Mucosa of rectum (tissue), 2 donors: Measurements from ENCODE around the gene OR5D13.

ENCODE experiments used
- H3K27ac ChIP-seq, 2 donors: one replicate each; pipeline ENCODE4 v1.7.0; 2013; ENCODE audit warnings: inconsistent platforms in 2 of 2, low read depth in 2 of 2, low read length in 2 of 2
- H3K27me3 ChIP-seq, 2 donors: one replicate each; pipeline ENCODE4 v1.7.0; 2013; ENCODE audit warnings: low read length in 2 of 2; ENCODE audit not compliant: control insufficient read depth in 2 of 2, insufficient read depth in 2 of 2
- H3K36me3 ChIP-seq, 2 donors: one replicate each; pipeline ENCODE4 v1.7.0; 2013; ENCODE audit warnings: low read length in 2 of 2; ENCODE audit not compliant: control insufficient read depth in 2 of 2, insufficient read depth in 2 of 2
- H3K4me1 ChIP-seq, 2 donors: one replicate each; pipeline ENCODE4 v1.7.0; 2013; ENCODE audit warnings: low read length in 2 of 2, mild to moderate bottlenecking in 1 of 2; ENCODE audit not compliant: control insufficient read depth in 2 of 2, insufficient read depth in 2 of 2
- H3K4me3 ChIP-seq, 2 donors: one replicate each; pipeline ENCODE4 v1.7.0; 2013; ENCODE audit warnings: low read length in 2 of 2
- H3K9ac ChIP-seq, 2 donors: one replicate each; pipeline ENCODE4 v1.7.0; 2013; ENCODE audit warnings: low read length in 2 of 2, low read depth in 1 of 2, mild to moderate bottlenecking in 1 of 2
- H3K9me3 ChIP-seq, 2 donors: one replicate each; pipeline ENCODE4 v1.7.0; 2013; ENCODE audit warnings: low read length in 2 of 2; ENCODE audit not compliant: control insufficient read depth in 2 of 2
- donor health status: healthy.
- donor health status: Normal muscosa, but diverticular disease.

The OR5D13 gene, protein sequence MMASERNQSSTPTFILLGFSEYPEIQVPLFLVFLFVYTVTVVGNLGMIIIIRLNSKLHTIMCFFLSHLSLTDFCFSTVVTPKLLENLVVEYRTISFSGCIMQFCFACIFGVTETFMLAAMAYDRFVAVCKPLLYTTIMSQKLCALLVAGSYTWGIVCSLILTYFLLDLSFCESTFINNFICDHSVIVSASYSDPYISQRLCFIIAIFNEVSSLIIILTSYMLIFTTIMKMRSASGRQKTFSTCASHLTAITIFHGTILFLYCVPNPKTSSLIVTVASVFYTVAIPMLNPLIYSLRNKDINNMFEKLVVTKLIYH

DNA sequence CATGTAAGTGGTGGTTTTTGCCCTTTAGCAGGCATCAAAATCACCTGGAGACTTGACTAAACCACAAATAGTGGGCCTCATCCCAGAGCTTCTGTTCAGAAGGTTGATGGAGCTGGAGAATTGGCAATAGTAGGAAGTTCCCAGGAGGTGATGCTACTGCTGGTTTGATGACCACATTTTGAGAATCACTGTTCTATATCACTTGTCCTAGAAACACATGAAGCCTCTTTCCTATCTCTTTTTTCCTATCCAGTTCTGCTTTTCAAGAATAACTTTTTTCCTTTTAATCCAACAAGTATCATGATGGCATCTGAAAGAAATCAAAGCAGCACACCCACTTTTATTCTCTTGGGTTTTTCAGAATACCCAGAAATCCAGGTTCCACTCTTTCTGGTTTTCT, at the start of gene OR5D13:
Gene OR5D13 (plus strand): TSS at position 301 of the 400 bp plus-strand sequence. CDS start 0 bp downstream, at position 301.
- Histone ChIP-seq H3K9me3 (peaks cover 0 to 3% of the 10 kb centered on the region in 2 donors), H3K27ac (no peak within 1 kb of the TSS), H3K27me3 (no peaks in the 10 kb centered on the region), H3K36me3 (no peaks in the 10 kb centered on the region), H3K4me3 (no peak within 1 kb of the TSS), H3K4me1 (no peaks in the 10 kb centered on the region), H3K9ac (no peak within 1 kb of the TSS)

DNA sequence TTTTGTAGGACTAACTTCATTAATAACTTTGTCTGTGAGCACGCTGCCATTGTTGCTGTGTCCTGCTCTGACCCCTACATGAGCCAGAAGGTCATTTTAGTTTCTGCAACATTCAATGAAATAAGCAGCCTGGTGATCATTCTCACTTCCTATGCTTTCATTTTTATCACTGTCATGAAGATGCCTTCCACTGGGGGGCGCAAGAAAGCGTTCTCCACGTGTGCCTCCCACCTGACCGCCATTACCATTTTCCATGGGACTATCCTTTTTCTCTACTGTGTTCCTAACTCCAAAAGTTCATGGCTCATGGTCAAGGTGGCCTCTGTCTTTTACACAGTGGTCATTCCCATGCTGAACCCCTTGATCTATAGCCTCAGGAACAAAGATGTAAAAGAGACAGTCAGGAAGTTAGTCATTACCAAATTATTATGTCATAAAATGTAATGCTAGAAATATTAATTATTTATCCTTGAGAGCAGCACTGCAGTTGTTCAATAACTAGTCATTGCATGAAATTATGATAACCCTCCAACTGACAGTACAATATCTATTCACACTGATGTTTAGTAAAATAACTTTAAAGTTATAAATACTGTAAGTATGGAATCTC, 46.4 kb upstream of the OR5D13 start:
- H3K27ac ChIP-seq, result no peak overlapping the region
- no peak overlapping the region for H3K9ac ChIP-seq
- no peaks in the 10 kb centered on the region for H3K36me3 ChIP-seq
- no peaks in the 10 kb centered on the region for H3K27me3 ChIP-seq
- no peak overlapping the region for H3K4me3 ChIP-seq
- peaks cover 0 to 3% of the 10 kb centered on the region in 2 donors for H3K9me3 ChIP-seq
- no peaks in the 10 kb centered on the region for H3K4me1 ChIP-seq

- no peaks in the 10 kb centered on the region for H3K9me3 ChIP-seq
- no peak overlapping the region for H3K9ac ChIP-seq
- H3K27ac ChIP-seq, result no peak overlapping the region
- no peaks in the 10 kb centered on the region for H3K27me3 ChIP-seq
- no peaks in the 10 kb centered on the region for H3K36me3 ChIP-seq
- no peak overlapping the region for H3K4me3 ChIP-seq
- H3K4me1 ChIP-seq, result no peaks in the 10 kb centered on the region
Measured at GRCh38 chr11:55732936-55733335, 40.3 kb upstream of the OR5D13 start.

GRCh38 chr11:55791606-55792005, 18.4 kb downstream of the OR5D13 start:
- Histone ChIP-seq H3K9me3 (peaks cover 0 to 3% of the 10 kb centered on the region in 2 donors), H3K4me3 (no peak overlapping the region), H3K27me3 (no peaks in the 10 kb centered on the region), H3K9ac (no peak overlapping the region), H3K27ac (no peak overlapping the region), H3K36me3 (no peaks in the 10 kb centered on the region), H3K4me1 (no peaks in the 10 kb centered on the region)

DNA sequence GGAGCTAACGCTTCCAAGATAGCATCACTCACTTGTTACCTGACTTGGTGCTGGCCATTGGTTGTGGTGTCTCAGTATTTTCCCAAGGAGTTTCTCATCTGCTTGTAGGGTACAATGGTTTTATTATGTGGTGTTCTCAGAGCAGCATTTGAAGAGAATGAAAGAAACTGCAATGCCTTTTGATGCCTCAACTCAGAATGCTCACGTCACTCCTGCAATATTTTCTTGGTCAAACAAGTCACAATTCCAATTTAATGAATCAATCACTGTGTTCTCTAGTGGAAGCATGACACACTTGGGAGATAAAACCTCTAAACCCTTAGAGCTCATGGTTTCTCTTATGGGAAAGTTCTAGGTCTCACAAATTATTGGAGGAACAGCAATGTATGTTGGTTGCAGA, 20.1 kb downstream of the OR5D13 start:
- no peaks in the 10 kb centered on the region for H3K27me3 ChIP-seq
- no peak overlapping the region for H3K4me3 ChIP-seq
- no peaks in the 10 kb centered on the region for H3K36me3 ChIP-seq
- H3K27ac ChIP-seq, result no peak overlapping the region
- no peak overlapping the region for H3K9ac ChIP-seq
- peaks cover 0 to 3% of the 10 kb centered on the region in 2 donors for H3K9me3 ChIP-seq
- H3K4me1 ChIP-seq, result no peaks in the 10 kb centered on the region

DNA sequence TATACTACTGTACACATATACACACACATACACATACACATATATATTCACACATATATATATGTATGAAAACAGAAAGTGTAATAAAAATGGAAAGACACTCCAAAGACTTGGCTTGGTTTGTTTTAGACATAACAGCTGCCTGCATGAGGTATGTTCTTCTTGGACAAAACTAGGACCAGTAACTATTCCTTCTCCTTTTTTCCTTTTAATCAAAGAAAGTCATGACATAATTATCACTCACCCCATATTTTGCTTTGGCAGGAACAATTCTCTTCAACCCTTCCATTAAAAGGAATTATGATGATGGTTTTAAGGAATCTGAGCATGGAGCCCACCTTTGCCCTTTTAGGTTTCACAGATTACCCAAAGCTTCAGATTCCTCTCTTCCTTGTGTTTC, 22.0 kb downstream of the OR5D13 start, which contains the start of gene OR5D14:
Gene OR5D14 (plus strand): TSS at position 301 of the 400 bp plus-strand sequence. CDS start 0 bp downstream, at position 301.
- no peak within 1 kb of the TSS for H3K9ac ChIP-seq

DNA sequence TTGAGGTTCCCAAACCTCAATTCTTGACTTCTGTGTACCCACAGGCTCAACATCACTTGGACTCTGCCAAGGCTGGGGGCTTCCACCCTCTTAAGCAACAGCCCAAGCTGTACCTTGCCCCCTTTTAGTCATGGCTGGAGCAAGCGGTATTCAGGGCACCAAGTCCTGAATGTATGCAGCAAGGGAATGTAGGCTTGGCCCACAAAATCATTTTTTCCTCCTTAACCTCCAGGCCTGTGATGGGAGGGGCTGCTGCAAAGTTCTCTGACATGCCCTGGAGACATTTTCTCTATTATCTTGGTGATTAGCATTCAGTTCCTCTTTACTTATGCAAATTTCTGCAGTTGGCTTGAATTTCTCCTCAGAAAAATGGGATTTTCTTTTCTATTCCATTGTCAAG, 33.0 kb downstream of the OR5D13 start:
- no peaks in the 10 kb centered on the region for H3K4me1 ChIP-seq
- peaks cover 0 to 3% of the 10 kb centered on the region in 2 donors for H3K9me3 ChIP-seq
- no peaks in the 10 kb centered on the region for H3K27me3 ChIP-seq
- no peak overlapping the region for H3K9ac ChIP-seq
- H3K4me3 ChIP-seq, result no peak overlapping the region
- no peaks in the 10 kb centered on the region for H3K36me3 ChIP-seq
- H3K27ac ChIP-seq, result no peak overlapping the region

More for the DNA sequence above, 22.0 kb downstream of the OR5D13 start, which contains the start of gene OR5D14:
- no peak within 1 kb of the TSS for H3K27ac ChIP-seq
- H3K4me3 ChIP-seq, result no peak within 1 kb of the TSS
- peaks cover 0 to 3% of the 10 kb centered on the region in 2 donors for H3K9me3 ChIP-seq
- no peaks in the 10 kb centered on the region for H3K27me3 ChIP-seq
- no peaks in the 10 kb centered on the region for H3K36me3 ChIP-seq
- H3K4me1 ChIP-seq, result no peaks in the 10 kb centered on the region

DNA sequence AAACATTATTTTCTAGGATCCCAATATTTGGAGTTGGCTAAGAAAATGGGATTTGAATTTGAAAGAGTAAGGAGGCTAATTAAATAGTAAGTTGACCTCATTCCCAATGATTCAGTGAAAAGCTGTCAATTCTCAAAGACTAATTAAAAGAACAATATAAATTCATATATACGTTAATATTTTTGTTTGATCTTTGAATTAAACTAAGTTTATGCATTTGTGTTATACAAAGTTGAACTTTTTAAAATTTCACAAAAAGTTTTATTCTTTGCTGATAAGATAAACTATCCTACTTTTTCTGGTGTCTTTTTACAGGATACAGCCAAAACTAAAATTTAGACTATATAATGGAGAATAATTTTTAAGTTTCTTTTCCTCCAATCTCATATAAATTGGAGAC, 37.8 kb downstream of the OR5D13 start, which contains the start of gene OR5L1:
Gene OR5L1 (plus strand): TSS at position 301 of the 400 bp plus-strand sequence. CDS start 100 bp downstream, outside the sequence.
- Histone ChIP-seq H3K27me3 (no peaks in the 10 kb centered on the region), H3K9me3 (peaks cover 0 to 3% of the 10 kb centered on the region in 2 donors), H3K4me1 (no peaks in the 10 kb centered on the region), H3K36me3 (no peaks in the 10 kb centered on the region), H3K27ac (no peak within 1 kb of the TSS), H3K4me3 (no peak within 1 kb of the TSS), H3K9ac (no peak within 1 kb of the TSS)

GRCh38 chr11:55819330-55819729, 46.1 kb downstream of the OR5D13 start, which contains the start of gene OR5D18:
OR5D18 (plus strand) TSS chr11:55819630; CDS start chr11:55819630, 0 bp downstream.
- Histone ChIP-seq H3K4me3 (no peak within 1 kb of the TSS), H3K9ac (no peak within 1 kb of the TSS), H3K9me3 (peaks cover 0 to 2% of the 10 kb centered on the region in 2 donors), H3K27ac (no peak within 1 kb of the TSS), H3K27me3 (no peaks in the 10 kb centered on the region), H3K4me1 (no peaks in the 10 kb centered on the region), H3K36me3 (no peaks in the 10 kb centered on the region)
